PC-9 (cell line): ENCODE data around the gene DEAF1. TPM values are rescaled to one million over a fixed set of nuclear protein-coding genes. Genes with fewer than 3 reads are reported as not detected.

Source experiments
- BruUV-seq: library from RNA; stranded (reverse); fragments of 400-500 nt; replicated peaks from 2 replicates; lab custom pipeline; 2021; lab: Mats Ljungman, UMichigan
- CTCF ChIA-PET: fragments of 300-600 bp; sonication (Branson Sonifier 250); formaldehyde crosslinking; loops from one replicate; lab custom pipeline; 2022; ENCODE audit warnings: antibody characterized with exemption; lab: Charles Lee
- POLR2A ChIA-PET: fragments of 300-600 bp; sonication (Branson Sonifier 250); formaldehyde crosslinking; loops from one replicate; lab custom pipeline; 2022; ENCODE audit warnings: antibody characterized with exemption; ENCODE audit not compliant: unreplicated experiment; lab: Charles Lee
- DNase-seq, 2 experiments: peaks; one replicate each; pipeline versions ENCODE4 v3.0.0 to v3.0.0-alpha.2; 2015 to 2022; ENCODE audit warnings: mixed read lengths in 1 of 2
- H2AFZ ChIP-seq: fragments of 200-600 bp; sonication (generic); 2 replicates; pipeline ENCODE4 v1.8.1; 2017; ENCODE audit warnings: antibody characterized with exemption
- H3F3A ChIP-seq: fragments of 200-600 bp; sonication (generic); 2 replicates; pipeline ENCODE4 v1.8.1; 2017; ENCODE audit warnings: antibody characterized with exemption, mild to moderate bottlenecking, low read depth; ENCODE audit not compliant: insufficient read depth
- H3K27ac ChIP-seq: fragments of 200-600 bp; sonication (generic); 2 replicates; pipeline ENCODE4 v1.6.1; 2016; ENCODE audit warnings: mixed run types
- H3K27me3 ChIP-seq: fragments of 200-600 bp; sonication (generic); 2 replicates; pipeline ENCODE4 v1.6.1; 2016; ENCODE audit warnings: low read depth, mixed run types; ENCODE audit not compliant: insufficient read depth
- H3K36me3 ChIP-seq: fragments of 200-600 bp; sonication (generic); 2 replicates; pipeline ENCODE4 v1.6.1; 2016; ENCODE audit warnings: low read depth, mixed run types
- H3K4me1 ChIP-seq: fragments of 200-600 bp; sonication (generic); replicated peaks from 2 replicates; pipeline ENCODE4 v1.6.1; 2016; ENCODE audit warnings: mixed run types; ENCODE audit not compliant: insufficient read depth
- H3K4me2 ChIP-seq: fragments of 200-600 bp; sonication (generic); 2 replicates; pipeline ENCODE4 v1.6.1; 2017; ENCODE audit warnings: mixed run types
- H3K4me3 ChIP-seq: fragments of 200-600 bp; sonication (generic); 2 replicates; pipeline ENCODE4 v1.6.1; 2016; ENCODE audit warnings: mixed run types
- H3K79me2 ChIP-seq: fragments of 200-600 bp; sonication (generic); 2 replicates; pipeline ENCODE4 v1.6.1; 2017; ENCODE audit warnings: low read depth, mixed run types
- H3K9me2 ChIP-seq: fragments of 200-600 bp; sonication (generic); 2 replicates; pipeline ENCODE4 v1.8.1; 2017; ENCODE audit warnings: mild to moderate bottlenecking; ENCODE audit not compliant: insufficient read depth
- H3K9me3 ChIP-seq: fragments of 200-600 bp; sonication (generic); 2 replicates; pipeline ENCODE4 v1.8.1; 2016; ENCODE audit warnings: low read depth; ENCODE audit not compliant: insufficient read depth
- H4K20me1 ChIP-seq: fragments of 200-600 bp; sonication (generic); 2 replicates; pipeline ENCODE4 v1.8.1; 2017; ENCODE audit not compliant: insufficient read depth
- CTCF ChIP-seq: fragments of 200-600 bp; sonication (generic); conservative IDR thresholded peaks from 2 replicates; pipeline ENCODE4 v1.6.1; 2017; ENCODE audit warnings: mixed run types, antibody characterized with exemption, mild to moderate bottlenecking, moderate library complexity
- EZH2 ChIP-seq: fragments of 200-600 bp; sonication (generic); IDR thresholded peaks from 2 replicates; pipeline ENCODE4 v1.8.0; 2017; ENCODE audit warnings: antibody characterized with exemption, low read depth
- intact Hi-C: fragments of 100-400 bp; cut with micrococcal nuclease; formaldehyde crosslinking; loops from one replicate; pipeline ENCODE4 v1.10.0; 2022; ENCODE audit not compliant: unreplicated experiment
- total RNA-seq: library from RNA; stranded (reverse); gene quantifications from 2 replicates; pipeline ENCODE4 v1.2.3, GENCODE V29; 2021

Gene DEAF1
- total RNA-seq, 1 experiment from 2014 or later, result 36.9 TPM

- Histone ChIP-seq H3K27me3 (no peaks in the 10 kb centered on the region), H3K9me3 (no peaks in the 10 kb centered on the region), H3K4me1 (no peaks in the 10 kb centered on the region), H2AFZ (no peak overlapping the region), H3K4me3 (no peak overlapping the region), H3K27ac (no peak overlapping the region), H3K79me2 (no peaks in the 10 kb centered on the region), H3K36me3 (no peaks in the 10 kb centered on the region), H3F3A (peaks cover 3% of the 10 kb centered on the region; the same call in 1 of the 2 replicates), H3K4me2 (no peak overlapping the region), H3K9me2 (no peaks in the 10 kb centered on the region), H4K20me1 (no peaks in the 10 kb centered on the region)
- no TSS peak for BruUV-seq
- no peak for TF ChIP-seq CTCF
- no peak for TF ChIP-seq EZH2
- ChIA-PET POLR2A (no interaction called here), CTCF (no interaction called here)
- no peak for DNase-seq
- intact Hi-C loops, result no loop called here
These were observed 67.0 kb downstream of the DEAF1 start for GRCh38 chr11:628056-628455.

- Histone ChIP-seq H3K4me3 (no peak overlapping the region), H3K9me3 (no peaks in the 10 kb centered on the region)
- intact Hi-C loops, result no loop called here
These were observed 67.8 kb downstream of the DEAF1 start for GRCh38 chr11:627308-627576.

GRCh38 chr11:626475-627307 is 68.3 kb downstream of the DEAF1 start, which contains the start of gene SCT:
Gene SCT (minus strand): TSS chr11:627181. CDS start chr11:627143, 38 bp downstream.
- no peak for DNase-seq
- no peaks in the 10 kb centered on the region for H3K79me2 ChIP-seq
- H3K4me2 ChIP-seq, result no peak within 1 kb of the TSS
- TF ChIP-seq EZH2 (no peak), CTCF (no peak)
- H3K27ac ChIP-seq, result no peak within 1 kb of the TSS
- H3K4me3 ChIP-seq, result no peak within 1 kb of the TSS
- H2AFZ ChIP-seq, result no peak within 1 kb of the TSS
- POLR2A ChIA-PET, result no interaction called here
- H3K36me3 ChIP-seq, result no peaks in the 10 kb centered on the region
- H4K20me1 ChIP-seq, result no peaks in the 10 kb centered on the region
- H3K9me3 ChIP-seq, result no peaks in the 10 kb centered on the region
- CTCF ChIA-PET, result no interaction called here
- BruUV-seq, result no TSS peak
- peaks cover 3% of the 10 kb centered on the region; the same call in 1 of the 2 replicates for H3F3A ChIP-seq
- H3K27me3 ChIP-seq, result no peaks in the 10 kb centered on the region
- intact Hi-C loops, result no loop called here
- H3K9me2 ChIP-seq, result no peaks in the 10 kb centered on the region
- H3K4me1 ChIP-seq, result no peaks in the 10 kb centered on the region

More at GRCh38 chr11:627308-627576, 67.8 kb downstream of the DEAF1 start:
- no peak overlapping the region for H3K27ac ChIP-seq
- no peak for DNase-seq
- no peak overlapping the region for H2AFZ ChIP-seq
- H3K4me2 ChIP-seq, result no peak overlapping the region
- no peaks in the 10 kb centered on the region for H3K4me1 ChIP-seq
- no peaks in the 10 kb centered on the region for H3K27me3 ChIP-seq
- CTCF ChIA-PET, result no interaction called here
- TF ChIP-seq CTCF (no peak), EZH2 (no peak)
- POLR2A ChIA-PET, result no interaction called here
- H3K36me3 ChIP-seq, result no peaks in the 10 kb centered on the region
- BruUV-seq, result no TSS peak
- H3F3A ChIP-seq, result peaks cover 3% of the 10 kb centered on the region; the same call in 1 of the 2 replicates
- H3K9me2 ChIP-seq, result no peaks in the 10 kb centered on the region
- no peaks in the 10 kb centered on the region for H3K79me2 ChIP-seq
- no peaks in the 10 kb centered on the region for H4K20me1 ChIP-seq
